Subcutaneous adipose tissue (tissue), 4 donors: ENCODE results near the gene BMAL2. TPM values are rescaled to one million over a fixed set of nuclear protein-coding genes. Genes with fewer than 3 reads are reported as not detected.

ENCODE experiments used
- CTCF ChIP-seq: fragments of 450-650 bp; IDR thresholded peaks from one replicate; pipeline ENCODE4 v1.5.1; 2016; ENCODE audit warnings: low read depth, mild to moderate bottlenecking, control low read depth, antibody characterized with exemption, moderate library complexity
- total RNA-seq, 4 donors: library from RNA; depleted of rRNA; stranded (reverse); fragments of >200 nt; gene quantifications; one replicate each; pipeline ENCODE4 v1.1.0, GENCODE V29; 2016

BMAL2 gene
- total RNA-seq, 4 donors from 2014 or later = 4.6 to 9.0 (median 5.0) TPM

DNA sequence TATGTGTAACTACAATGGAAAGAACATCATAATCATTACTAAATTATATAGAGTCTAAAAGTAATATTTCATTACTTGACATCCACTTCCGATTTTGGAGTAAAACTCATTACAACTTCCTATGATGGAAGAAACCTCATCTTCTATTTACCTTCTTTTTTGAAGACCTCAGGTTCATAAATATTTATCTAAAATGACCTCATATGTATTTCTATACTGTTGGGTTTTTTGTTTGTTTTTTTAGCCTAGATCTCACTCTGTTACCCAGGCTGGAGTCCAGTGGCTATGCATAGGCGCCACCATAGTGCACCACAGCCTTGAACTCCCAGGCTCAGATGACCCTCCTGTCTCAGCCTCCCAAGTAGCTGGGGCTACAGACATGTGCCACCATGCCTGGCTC, 39.9 kb upstream of the BMAL2 start:
- no peak for TF ChIP-seq CTCF

GRCh38 chr12:27293463-27293862, 39.2 kb upstream of the BMAL2 start:
- TF ChIP-seq CTCF = no peak

DNA sequence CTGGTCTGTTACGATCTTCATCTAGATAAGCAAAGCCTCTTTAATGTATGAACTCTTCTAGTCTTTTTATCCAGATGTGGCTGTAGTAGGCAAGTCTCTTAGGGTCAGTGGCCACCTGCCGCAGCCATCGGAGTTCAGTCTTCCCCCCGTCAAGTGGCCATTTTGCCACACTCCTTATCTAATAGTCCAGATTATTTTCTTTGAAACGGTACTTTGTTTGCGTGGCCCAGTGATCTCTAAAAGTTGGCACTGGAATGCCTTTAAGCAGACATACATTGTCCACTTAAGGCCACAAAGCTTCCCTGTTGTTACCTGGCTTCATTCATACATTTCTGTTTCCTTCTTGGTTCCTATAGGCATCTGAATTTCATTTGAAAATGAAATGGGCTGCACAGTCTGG, 36.0 kb upstream of the BMAL2 start:
- no peak for TF ChIP-seq CTCF

- TF ChIP-seq CTCF = no peak
Measured at GRCh38 chr12:27297566-27297965, 35.1 kb upstream of the BMAL2 start.

GRCh38 chr12:27299102-27299501, 33.5 kb upstream of the BMAL2 start:
- no peak for TF ChIP-seq CTCF

- TF ChIP-seq CTCF = no peak
Measured at GRCh38 chr12:27300226-27300625, 32.4 kb upstream of the BMAL2 start.

DNA sequence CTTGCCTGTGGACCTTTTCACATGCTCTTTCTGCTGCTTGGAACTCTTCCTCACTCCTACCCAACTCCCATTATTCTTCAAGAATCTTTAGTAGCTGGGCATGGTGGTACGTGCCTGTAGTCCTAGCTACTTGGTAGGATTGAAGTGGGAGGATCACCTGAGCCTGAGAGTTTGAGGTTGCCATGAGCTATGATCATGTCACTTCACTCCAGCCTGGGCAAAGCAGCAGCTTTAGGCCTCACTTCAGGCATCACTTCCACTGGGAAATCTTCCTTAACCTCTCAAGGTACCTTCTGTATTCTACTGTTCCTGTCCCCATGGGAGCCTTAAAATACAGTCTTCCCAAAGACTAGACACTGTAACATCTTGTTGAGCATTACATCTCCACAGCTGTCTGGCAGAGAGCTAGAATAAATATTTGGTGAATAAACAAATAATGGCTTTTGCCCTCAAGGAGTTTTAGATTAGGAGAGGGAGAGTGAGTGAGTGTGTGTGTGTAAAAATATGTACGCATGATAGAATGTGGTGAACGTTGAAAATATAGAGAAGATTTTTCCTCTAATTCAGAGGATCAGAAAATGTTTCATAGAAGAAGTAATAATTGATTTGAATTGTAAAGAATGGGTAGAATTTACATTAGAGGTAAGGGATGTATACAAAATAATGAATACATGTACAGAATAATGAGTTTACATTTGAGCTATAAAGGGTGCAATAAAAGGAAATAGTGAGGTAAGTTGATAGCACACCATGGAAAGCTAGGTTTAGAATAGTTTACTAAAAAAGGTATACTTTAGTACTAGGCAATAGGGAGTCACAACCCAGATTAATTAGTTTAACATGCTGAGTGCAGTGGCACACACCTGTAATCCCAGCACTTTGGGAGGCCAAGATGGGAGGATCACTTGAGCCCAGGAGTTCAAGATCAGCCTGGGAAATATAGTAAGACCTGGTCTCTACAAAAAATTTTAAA, 29.2 kb upstream of the BMAL2 start:
- TF ChIP-seq CTCF = no peak
